HepG2 (cell line): ENCODE measurements around the gene UAP1L1. TPM values are rescaled to one million over a fixed set of nuclear protein-coding genes. Genes with fewer than 3 reads are reported as not detected.

ENCODE experiments used
- ARNT ChIP-seq: fragments of 450-650 bp; IDR thresholded peaks from 2 replicates; pipeline ENCODE4 v1.6.1; 2017
- FIP1L1 ChIP-seq: fragments of 200-400 bp; formaldehyde crosslinking; IDR thresholded peaks from 2 replicates; pipeline ENCODE4 v1.6.1; 2018; ENCODE audit warnings: low read depth, mild to moderate bottlenecking, low read length, moderate library complexity, borderline replicate concordance; ENCODE audit not compliant: insufficient read depth
- FOSL2 ChIP-seq: sonication (generic); formaldehyde crosslinking; IDR thresholded peaks from 2 replicates; pipeline ENCODE4 v1.4.0; 2020; ENCODE audit warnings: missing genetic modification reagents
- FOXP1 ChIP-seq, 2 experiments: fragments of 450-650 bp in 1 of 2; IDR thresholded peaks; 2 replicates each; pipeline ENCODE4 v1.6.1; 2017 to 2018; ENCODE audit warnings: antibody characterized with exemption in 1 of 2
- GATAD1 ChIP-seq: IDR thresholded peaks from 2 replicates; pipeline ENCODE4 v1.6.1; 2016; ENCODE audit warnings: missing genetic modification reagents, missing compliant biosample characterization
- NAIF1 ChIP-seq: sonication (generic); formaldehyde crosslinking; IDR thresholded peaks from 2 replicates; pipeline ENCODE4 v1.5.0; 2020; ENCODE audit warnings: mild to moderate bottlenecking, missing genetic modification reagents, borderline replicate concordance
- PAWR ChIP-seq: sonication (generic); formaldehyde crosslinking; IDR thresholded peaks from 2 replicates; pipeline ENCODE4 v1.4.0; 2020; ENCODE audit warnings: missing genetic modification reagents, mild to moderate bottlenecking, borderline replicate concordance
- SKI ChIP-seq: fragments of 450-650 bp; IDR thresholded peaks from one replicate; pipeline ENCODE4 v1.6.1; 2018; ENCODE audit warnings: mild to moderate bottlenecking; ENCODE audit not compliant: partially characterized antibody
- TMF1 ChIP-seq: sonication (generic); formaldehyde crosslinking; IDR thresholded peaks from 2 replicates; pipeline ENCODE4 v1.8.1; 2022; ENCODE audit warnings: low read depth, missing genetic modification reagents
- ZBTB3 ChIP-seq: sonication (generic); formaldehyde crosslinking; IDR thresholded peaks from 2 replicates; pipeline ENCODE4 v1.4.0; 2020; ENCODE audit warnings: low read depth, mild to moderate bottlenecking, moderate library complexity, missing genetic modification reagents, borderline replicate concordance
- ZBTB8A ChIP-seq: sonication (generic); formaldehyde crosslinking; IDR thresholded peaks from 2 replicates; pipeline ENCODE4 v1.4.0; 2020; ENCODE audit warnings: mild to moderate bottlenecking, low read depth, missing genetic modification reagents, borderline replicate concordance
- ZFP90 ChIP-seq: sonication (generic); formaldehyde crosslinking; IDR thresholded peaks from 2 replicates; pipeline ENCODE4 v1.8.0; 2022; ENCODE audit warnings: missing genetic modification reagents, mild to moderate bottlenecking, inconsistent platforms, borderline replicate concordance
- ZNF12 ChIP-seq: sonication (generic); formaldehyde crosslinking; IDR thresholded peaks from 2 replicates; pipeline ENCODE4 v1.5.0; 2020; ENCODE audit warnings: missing genetic modification reagents
- ZNF337 ChIP-seq: sonication (generic); formaldehyde crosslinking; IDR thresholded peaks from 2 replicates; pipeline ENCODE4 v1.5.1; 2020; ENCODE audit warnings: missing genetic modification reagents, low read depth, mild to moderate bottlenecking, borderline replicate concordance
- ZNF431 ChIP-seq: sonication (generic); formaldehyde crosslinking; IDR thresholded peaks from 2 replicates; pipeline ENCODE4 v1.9.0; 2022; ENCODE audit warnings: missing genetic modification reagents, low read depth, mild to moderate bottlenecking, borderline replicate concordance
- ZNF747 ChIP-seq: sonication (generic); formaldehyde crosslinking; IDR thresholded peaks from 2 replicates; pipeline ENCODE4 v1.8.1; 2023; ENCODE audit warnings: missing genetic modification reagents, mild to moderate bottlenecking, borderline replicate concordance
- ZNF75D ChIP-seq: sonication (generic); formaldehyde crosslinking; IDR thresholded peaks from 2 replicates; pipeline ENCODE4 v1.8.1; 2023; ENCODE audit warnings: missing genetic modification reagents, mild to moderate bottlenecking, borderline replicate concordance
- polyA plus RNA-seq, 8 experiments: library from polyadenylated mRNA; depleted of rRNA in 3 of 8; stranded (reverse) in 7 of 8; unstranded in 1 of 8; fragments of >200 nt; fragmentation: Illumina TruSeq in 4 of 8; extraction: Trizol in 4 of 8; gene quantifications; 2 replicates each; pipeline versions ENCODE4 v1.2.1 to v1.2.3, GENCODE V29; 2011 to 2016; ENCODE audit warnings: low read depth in 4 of 8, missing spikeins in 1 of 8, mixed read lengths in 1 of 8; ENCODE audit not compliant: insufficient read depth in 1 of 8
- total RNA-seq, 5 experiments: library from RNA; depleted of rRNA; stranded (reverse); fragments of >200 nt; fragmentation: Illumina TruSeq; extraction: Trizol; gene quantifications; 2 replicates each; pipeline ENCODE4 v1.2.3, GENCODE V29; 2016; ENCODE audit warnings: low read depth in 1 of 5
- TF ChIP-seq, protein P1 (sequence below): sonication (generic); formaldehyde crosslinking; IDR thresholded peaks from 2 replicates; pipeline ENCODE4 v1.5.0; 2020; ENCODE audit warnings: missing genetic modification reagents
- TF ChIP-seq, protein P2 (sequence below): IDR thresholded peaks from 2 replicates; pipeline ENCODE4 v1.6.1; 2016; ENCODE audit warnings: missing compliant biosample characterization, missing genetic modification reagents, borderline replicate concordance
- TF ChIP-seq, protein P3 (sequence below), 2 experiments: sonication (generic) in 1 of 2; formaldehyde crosslinking in 1 of 2; IDR thresholded peaks; 2 replicates each; pipeline versions ENCODE4 v1.4.0 to v1.6.1; 2018 to 2020; ENCODE audit warnings: missing genetic modification reagents in 2 of 2, borderline replicate concordance in 1 of 2, low read depth in 1 of 2, mild to moderate bottlenecking in 1 of 2, missing biosample characterization in 1 of 2
- TF ChIP-seq, protein P4 (sequence below): sonication (generic); formaldehyde crosslinking; IDR thresholded peaks from 2 replicates; pipeline ENCODE4 v1.8.1; 2023; ENCODE audit warnings: mild to moderate bottlenecking, moderate library complexity, missing genetic modification reagents

The UAP1L1 gene
- total and polyA plus RNA-seq, 2 of the 13 experiments (the other 11 are each of a cell fraction or from before 2014, with no cell fraction given) = 5.4 to 6.4 TPM

DNA sequence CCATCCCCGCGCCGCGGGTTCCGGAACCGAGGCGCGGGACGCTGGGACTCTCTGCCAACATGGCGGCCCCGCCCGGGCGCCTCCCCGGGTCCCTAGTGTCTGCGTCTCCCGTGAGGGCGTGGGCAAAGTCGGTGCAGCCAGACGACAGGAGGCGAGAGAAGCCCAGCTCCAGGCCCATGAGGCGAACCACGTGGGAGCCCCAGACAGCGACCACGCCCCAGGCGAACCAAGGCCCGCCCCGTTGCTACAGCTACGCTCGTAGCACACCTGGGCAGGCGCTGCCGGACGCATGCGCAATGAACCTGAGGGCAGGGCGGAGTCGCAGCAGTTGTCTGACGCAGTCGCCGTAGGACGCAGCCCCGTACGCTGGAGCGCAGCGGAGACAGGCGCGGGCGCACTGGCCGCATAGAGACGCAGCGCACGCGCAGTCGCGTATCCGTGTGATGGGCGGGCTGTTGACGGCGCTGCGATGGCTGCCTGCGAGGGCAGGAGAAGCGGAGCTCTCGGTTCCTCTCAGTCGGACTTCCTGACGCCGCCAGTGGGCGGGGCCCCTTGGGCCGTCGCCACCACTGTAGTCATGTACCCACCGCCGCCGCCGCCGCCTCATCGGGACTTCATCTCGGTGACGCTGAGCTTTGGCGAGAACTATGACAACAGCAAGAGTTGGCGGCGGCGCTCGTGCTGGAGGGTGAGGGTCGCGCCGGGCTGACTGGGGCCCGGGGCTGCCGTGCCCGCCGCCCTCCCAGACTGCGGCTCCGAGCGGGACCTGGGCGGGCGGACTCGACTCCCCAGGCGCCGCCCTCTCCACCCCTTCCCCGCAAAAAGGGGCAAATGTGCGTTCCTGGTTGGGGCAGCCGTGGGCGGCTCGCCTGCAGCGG is 9.5 kb downstream of the UAP1L1 start, which contains the start of gene MAN1B1 (continued):
- TF ChIP-seq, protein P1, sequence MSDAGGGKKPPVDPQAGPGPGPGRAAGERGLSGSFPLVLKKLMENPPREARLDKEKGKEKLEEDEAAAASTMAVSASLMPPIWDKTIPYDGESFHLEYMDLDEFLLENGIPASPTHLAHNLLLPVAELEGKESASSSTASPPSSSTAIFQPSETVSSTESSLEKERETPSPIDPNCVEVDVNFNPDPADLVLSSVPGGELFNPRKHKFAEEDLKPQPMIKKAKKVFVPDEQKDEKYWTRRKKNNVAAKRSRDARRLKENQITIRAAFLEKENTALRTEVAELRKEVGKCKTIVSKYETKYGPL (CRISPR knock-in tag) = no peak
- TF ChIP-seq TMF1 (CRISPR knock-in tag) (peak; percentile 42; the same call in 1 of the 2 replicates), PAWR (no peak), ARNT (no peak), NAIF1 (peak; percentile 100), SKI (peak; percentile 48), ZNF337 (CRISPR knock-in tag) (peak; percentile 63; the same call in 1 of the 2 replicates), ZBTB8A (peak; percentile 53; the same call in 1 of the 2 replicates), ZBTB3 (0 out of 2 replicates have a peak, but pooled peaks have one; percentile 17), FOSL2 (CRISPR knock-in tag) (0 out of 2 replicates have a peak, but pooled peaks have one; percentile 18), ZNF12 (CRISPR knock-in tag) (no peak), ZNF431 (CRISPR knock-in tag) (0 out of 2 replicates have a peak, but pooled peaks have one; percentile 9), ZNF75D (CRISPR knock-in tag) (no peak), FOXP1 (IDR thresholded peaks at IDR 0.05) (no peak), FOXP1 (CRISPR knock-in tag; IDR thresholded peaks at IDR 0.05) (peak; percentile 38), FIP1L1 (no peak), ZFP90 (CRISPR knock-in tag) (no peak; the same call in 1 of the 2 replicates), ZNF747 (CRISPR knock-in tag) (peak; percentile 74; the same call in 1 of the 2 replicates), GATAD1 (peak; percentile 88)
- TF ChIP-seq, protein P2, sequence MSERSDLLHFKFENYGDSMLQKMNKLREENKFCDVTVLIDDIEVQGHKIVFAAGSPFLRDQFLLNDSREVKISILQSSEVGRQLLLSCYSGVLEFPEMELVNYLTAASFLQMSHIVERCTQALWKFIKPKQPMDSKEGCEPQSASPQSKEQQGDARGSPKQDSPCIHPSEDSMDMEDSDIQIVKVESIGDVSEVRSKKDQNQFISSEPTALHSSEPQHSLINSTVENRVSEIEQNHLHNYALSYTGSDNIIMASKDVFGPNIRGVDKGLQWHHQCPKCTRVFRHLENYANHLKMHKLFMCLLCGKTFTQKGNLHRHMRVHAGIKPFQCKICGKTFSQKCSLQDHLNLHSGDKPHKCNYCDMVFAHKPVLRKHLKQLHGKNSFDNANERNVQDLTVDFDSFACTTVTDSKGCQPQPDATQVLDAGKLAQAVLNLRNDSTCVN (CRISPR knock-in tag) = no peak
- TF ChIP-seq, protein P3, sequence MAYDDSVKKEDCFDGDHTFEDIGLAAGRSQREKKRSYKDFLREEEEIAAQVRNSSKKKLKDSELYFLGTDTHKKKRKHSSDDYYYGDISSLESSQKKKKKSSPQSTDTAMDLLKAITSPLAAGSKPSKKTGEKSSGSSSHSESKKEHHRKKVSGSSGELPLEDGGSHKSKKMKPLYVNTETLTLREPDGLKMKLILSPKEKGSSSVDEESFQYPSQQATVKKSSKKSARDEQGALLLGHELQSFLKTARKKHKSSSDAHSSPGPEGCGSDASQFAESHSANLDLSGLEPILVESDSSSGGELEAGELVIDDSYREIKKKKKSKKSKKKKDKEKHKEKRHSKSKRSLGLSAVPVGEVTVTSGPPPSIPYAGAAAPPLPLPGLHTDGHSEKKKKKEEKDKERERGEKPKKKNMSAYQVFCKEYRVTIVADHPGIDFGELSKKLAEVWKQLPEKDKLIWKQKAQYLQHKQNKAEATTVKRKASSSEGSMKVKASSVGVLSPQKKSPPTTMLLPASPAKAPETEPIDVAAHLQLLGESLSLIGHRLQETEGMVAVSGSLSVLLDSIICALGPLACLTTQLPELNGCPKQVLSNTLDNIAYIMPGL (CRISPR knock-in tag; IDR thresholded peaks at IDR 0.05; ENCODE audit: borderline replicate concordance in 1 of 2, low read depth in 1 of 2) = peak; percentile 28 to 65; a peak in 3 of 4 replicates
- TF ChIP-seq, protein P4, sequence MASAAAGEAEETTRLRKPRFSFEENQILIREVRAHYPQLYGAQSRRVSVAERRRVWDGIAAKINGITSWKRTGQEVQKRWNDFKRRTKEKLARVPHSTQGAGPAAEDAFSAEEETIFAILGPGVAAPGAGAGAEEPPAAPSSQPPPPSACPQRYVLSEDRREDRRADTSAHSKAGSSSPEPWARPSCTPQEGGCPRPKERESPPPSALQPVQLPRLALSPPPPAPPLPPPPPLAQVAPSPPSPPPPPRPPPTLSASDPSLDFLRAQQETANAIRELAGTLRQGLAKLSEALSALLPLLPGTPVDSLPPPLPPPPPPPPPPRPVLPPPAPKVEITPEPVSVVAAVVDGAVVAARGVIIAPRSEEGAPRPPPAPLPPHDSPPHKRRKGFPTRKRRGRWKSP (CRISPR knock-in tag) = peak; percentile 99
